ENCODE results near the gene SLC15A4. TPM values are rescaled to one million over a fixed set of nuclear protein-coding genes. Genes with fewer than 3 reads are reported as not detected.

SLC15A4 gene
- total and polyA plus RNA-seq, 8 donors: 6.8 to 14.7 (median 10.6) TPM

DNA sequence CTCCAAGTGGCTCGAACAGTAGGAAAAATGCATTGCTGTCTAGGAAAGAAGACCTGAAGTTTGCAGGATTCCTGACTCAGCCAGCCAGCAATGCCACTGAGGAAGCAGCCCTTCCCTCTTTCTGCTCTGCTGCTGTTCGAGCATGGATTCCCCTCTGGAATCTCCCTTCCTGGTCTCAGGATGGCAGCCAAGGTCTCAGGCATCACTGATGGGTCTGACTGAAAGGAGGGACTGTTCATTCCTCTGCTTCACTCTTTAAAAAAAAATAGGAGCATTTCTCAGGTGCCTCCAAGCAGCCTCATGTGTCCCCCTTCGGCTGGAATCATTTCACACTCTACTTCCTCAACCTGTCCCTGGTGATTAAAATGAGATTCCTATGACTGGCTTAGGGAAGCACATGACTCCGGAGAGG lies 62.4 kb downstream of the SLC15A4 start:
- H3K27me3 ChIP-seq: peaks cover 0 to 22% (median 1%) of the 10 kb centered on the region in 4 donors
- TF ChIP-seq, protein P1, sequence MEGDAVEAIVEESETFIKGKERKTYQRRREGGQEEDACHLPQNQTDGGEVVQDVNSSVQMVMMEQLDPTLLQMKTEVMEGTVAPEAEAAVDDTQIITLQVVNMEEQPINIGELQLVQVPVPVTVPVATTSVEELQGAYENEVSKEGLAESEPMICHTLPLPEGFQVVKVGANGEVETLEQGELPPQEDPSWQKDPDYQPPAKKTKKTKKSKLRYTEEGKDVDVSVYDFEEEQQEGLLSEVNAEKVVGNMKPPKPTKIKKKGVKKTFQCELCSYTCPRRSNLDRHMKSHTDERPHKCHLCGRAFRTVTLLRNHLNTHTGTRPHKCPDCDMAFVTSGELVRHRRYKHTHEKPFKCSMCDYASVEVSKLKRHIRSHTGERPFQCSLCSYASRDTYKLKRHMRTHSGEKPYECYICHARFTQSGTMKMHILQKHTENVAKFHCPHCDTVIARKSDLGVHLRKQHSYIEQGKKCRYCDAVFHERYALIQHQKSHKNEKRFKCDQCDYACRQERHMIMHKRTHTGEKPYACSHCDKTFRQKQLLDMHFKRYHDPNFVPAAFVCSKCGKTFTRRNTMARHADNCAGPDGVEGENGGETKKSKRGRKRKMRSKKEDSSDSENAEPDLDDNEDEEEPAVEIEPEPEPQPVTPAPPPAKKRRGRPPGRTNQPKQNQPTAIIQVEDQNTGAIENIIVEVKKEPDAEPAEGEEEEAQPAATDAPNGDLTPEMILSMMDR (IDR thresholded peaks at IDR 0.05): no peak
- intact Hi-C loops (cut with DNase I): no loop called here
- H3K4me1 ChIP-seq: no peaks in the 10 kb centered on the region
- DNase-seq (no peak), FAIRE-seq (no peak), ATAC-seq (no peak)
- H3K9me3 ChIP-seq: no peaks in the 10 kb centered on the region
- H3K27ac ChIP-seq: no peak overlapping the region
- H3K36me3 ChIP-seq: no peaks in the 10 kb centered on the region
- H3K4me3 ChIP-seq: no peak overlapping the region
- 26 to 31% methylated on average over 4 of the region's 4 CpGs for WGBS, 2 donors

DNA sequence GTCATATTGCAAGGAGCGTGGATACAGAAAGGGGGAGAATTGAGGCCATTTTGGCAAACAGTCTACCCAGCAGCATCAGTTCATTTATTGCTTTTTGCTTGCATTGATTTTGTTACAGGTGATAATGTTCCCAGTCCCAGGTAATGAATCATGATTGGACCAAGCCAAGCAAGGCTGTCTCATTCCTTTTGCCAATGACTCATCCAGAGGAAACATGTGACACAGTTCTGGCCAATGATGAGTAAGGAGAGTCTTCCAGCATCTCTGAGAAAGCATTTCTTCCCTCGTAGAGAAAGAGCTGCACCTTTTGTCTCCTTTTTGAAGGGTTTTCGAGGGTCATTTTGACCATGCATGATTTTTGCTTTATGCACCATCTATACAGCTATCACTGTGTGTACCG lies 68.2 kb downstream of the SLC15A4 start:
- Histone ChIP-seq H3K27me3 (peaks cover 0 to 19% (median 0%) of the 10 kb centered on the region in 4 donors), H3K4me3 (no peak overlapping the region), H3K9me3 (no peaks in the 10 kb centered on the region), H3K27ac (no peak overlapping the region), H3K36me3 (no peaks in the 10 kb centered on the region), H3K4me1 (no peaks in the 10 kb centered on the region)
- ATAC-seq: no peak
- intact Hi-C loops (cut with DNase I): no loop called here
- TF ChIP-seq, protein P1 (IDR thresholded peaks at IDR 0.05): no peak
- no peak for DNase-seq
- WGBS, 2 donors: 49 to 62% methylated on average over 4 of the region's 4 CpGs
- no peak for FAIRE-seq

DNA sequence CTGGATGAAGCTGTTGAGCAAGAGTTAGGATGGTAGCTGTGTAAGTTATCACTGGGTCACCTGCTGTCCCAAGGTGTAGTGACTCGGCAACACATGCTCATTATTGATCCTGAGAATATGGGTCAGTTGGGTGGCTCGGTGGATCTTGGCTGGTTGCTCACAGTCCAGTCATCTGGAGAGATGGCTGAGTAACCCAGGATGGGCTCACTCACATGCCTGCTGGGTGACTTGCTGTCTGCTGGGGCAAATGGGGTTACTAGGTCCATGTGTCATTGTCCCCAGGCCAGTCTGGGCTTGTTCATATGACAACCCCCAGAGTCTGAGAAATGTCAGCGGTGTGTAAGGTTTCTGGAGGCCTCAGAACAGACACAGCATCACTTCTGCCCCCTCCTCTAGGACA lies 69.5 kb downstream of the SLC15A4 start:
- ATAC-seq: no peak
- TF ChIP-seq, protein P1 (IDR thresholded peaks at IDR 0.05): no peak
- H3K4me3 ChIP-seq: no peak overlapping the region
- no peaks in the 10 kb centered on the region for H3K4me1 ChIP-seq
- no peak overlapping the region for H3K27ac ChIP-seq
- H3K36me3 ChIP-seq: no peaks in the 10 kb centered on the region
- no peaks in the 10 kb centered on the region for H3K9me3 ChIP-seq
- no peak for DNase-seq
- H3K27me3 ChIP-seq: peaks cover 0 to 12% (median 0%) of the 10 kb centered on the region in 4 donors
- WGBS, 2 donors: 51 to 68% methylated on average over 3 of the region's 3 CpGs
- intact Hi-C loops (cut with DNase I): no loop called here
- no peak for FAIRE-seq

DNA sequence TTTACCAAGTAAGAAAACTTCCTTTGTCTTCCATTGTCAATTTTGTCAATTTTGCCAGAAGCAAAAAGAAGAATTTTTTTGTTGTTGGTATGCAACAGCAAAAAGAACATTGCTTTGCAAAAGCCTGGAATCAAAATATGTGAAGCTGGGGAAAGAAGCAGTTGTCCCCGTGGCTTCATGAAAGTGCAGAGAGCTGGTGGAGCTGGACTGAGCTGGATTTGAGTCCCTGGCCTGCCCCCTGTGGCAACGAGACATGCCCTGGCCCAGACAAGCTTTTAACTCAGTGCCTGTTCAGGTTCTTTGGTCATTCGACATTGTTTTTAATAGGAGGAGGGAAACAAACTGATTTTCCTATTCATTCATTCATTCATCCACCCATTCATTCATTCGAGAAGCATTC lies 70.3 kb downstream of the SLC15A4 start:
- FAIRE-seq (no peak), DNase-seq (no peak), ATAC-seq (no peak)
- TF ChIP-seq, protein P1 (IDR thresholded peaks at IDR 0.05): no peak
- WGBS, 2 donors: 26 to 28% methylated on average over 4 of the region's 4 CpGs
- H3K4me1 ChIP-seq: no peaks in the 10 kb centered on the region
- H3K36me3 ChIP-seq: no peaks in the 10 kb centered on the region
- H3K4me3 ChIP-seq: no peak overlapping the region
- no peaks in the 10 kb centered on the region for H3K9me3 ChIP-seq
- H3K27ac ChIP-seq: no peak overlapping the region
- intact Hi-C loops (cut with DNase I): no loop called here
- peaks cover 0 to 4% (median 0%) of the 10 kb centered on the region in 4 donors for H3K27me3 ChIP-seq

DNA sequence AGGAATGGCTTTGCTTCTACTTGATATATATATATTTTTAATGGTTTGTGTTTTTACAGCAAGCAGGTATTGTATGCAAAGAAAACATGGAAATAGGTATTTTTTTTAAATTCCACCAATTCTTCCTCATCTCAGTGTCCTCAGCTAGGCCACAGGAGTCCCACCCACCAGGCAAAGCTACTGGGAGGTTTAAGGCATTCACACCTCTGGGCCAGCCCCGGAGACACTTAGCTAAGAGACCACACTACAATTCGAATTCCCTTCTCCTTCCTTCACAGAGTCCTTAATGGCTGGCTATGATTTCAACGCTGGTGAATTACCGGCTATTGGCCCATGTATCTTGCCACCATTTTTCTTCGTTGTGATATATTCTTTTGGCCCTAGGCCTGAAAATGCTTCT lies 71.4 kb downstream of the SLC15A4 start:
- H3K36me3 ChIP-seq: no peaks in the 10 kb centered on the region
- FAIRE-seq (no peak), DNase-seq (no peak), ATAC-seq (no peak)
- H3K27ac ChIP-seq: no peak overlapping the region
- no peaks in the 10 kb centered on the region for H3K4me1 ChIP-seq
- H3K27me3 ChIP-seq: no peaks in the 10 kb centered on the region
- 58 to 66% methylated on average over 5 of the region's 5 CpGs for WGBS, 2 donors
- intact Hi-C loops (cut with DNase I): no loop called here
- H3K4me3 ChIP-seq: no peak overlapping the region
- TF ChIP-seq, protein P1 (IDR thresholded peaks at IDR 0.05): no peak
- no peaks in the 10 kb centered on the region for H3K9me3 ChIP-seq

Data from pancreas (tissue), 10 donors.